ENCODE results near the gene KLHL33.

The KLHL33 gene

DNA sequence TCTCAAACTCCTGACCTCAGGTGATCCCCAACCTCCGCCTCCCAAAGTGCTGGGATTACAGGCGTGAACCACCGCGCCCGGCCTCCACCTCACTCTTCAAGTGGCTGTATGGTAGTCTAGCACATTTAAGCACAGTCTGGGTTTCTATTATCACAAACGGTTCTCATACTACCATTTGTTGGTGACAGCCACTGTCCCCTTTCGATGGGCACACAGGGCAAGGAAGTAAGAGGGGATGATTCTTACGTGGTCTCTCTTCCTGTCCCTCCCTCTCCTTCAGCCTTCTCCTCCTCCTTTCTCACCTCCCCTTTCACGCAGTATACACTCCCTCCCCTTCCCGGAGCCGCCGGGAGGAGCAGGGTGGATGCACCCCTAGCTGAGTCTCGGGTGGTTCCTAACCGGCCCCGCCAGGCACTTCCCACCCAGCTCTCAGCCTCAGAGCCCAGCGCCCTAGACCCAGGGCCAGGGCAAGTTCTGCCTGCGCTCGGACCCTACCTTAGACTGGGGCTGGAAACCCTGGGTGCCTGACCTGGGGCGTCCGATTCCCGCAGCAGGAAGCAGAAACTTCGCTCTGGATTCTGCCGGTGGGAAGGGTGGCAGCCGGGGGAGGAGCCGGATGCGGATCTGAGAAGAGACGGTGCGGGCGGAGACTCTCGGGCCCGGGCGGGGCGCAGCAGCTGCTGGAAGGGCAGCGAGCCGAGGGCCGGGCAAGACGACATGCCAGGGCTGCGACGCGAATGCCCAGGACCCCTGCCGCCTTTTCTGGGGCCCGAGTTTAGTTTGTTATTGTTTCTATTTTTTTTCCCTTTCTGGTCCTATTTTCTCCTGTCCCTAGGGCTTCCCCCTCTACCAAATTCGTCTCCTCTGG, 22.9 kb downstream of the KLHL33 start, which contains the start of gene TEP1:
Gene TEP1, minus strand, starts transcription at position 626 of the 868 bp plus-strand sequence. CDS start 5,062 bp downstream, outside the sequence.
- DNase-seq: peak; percentile 83 to 87

DNA sequence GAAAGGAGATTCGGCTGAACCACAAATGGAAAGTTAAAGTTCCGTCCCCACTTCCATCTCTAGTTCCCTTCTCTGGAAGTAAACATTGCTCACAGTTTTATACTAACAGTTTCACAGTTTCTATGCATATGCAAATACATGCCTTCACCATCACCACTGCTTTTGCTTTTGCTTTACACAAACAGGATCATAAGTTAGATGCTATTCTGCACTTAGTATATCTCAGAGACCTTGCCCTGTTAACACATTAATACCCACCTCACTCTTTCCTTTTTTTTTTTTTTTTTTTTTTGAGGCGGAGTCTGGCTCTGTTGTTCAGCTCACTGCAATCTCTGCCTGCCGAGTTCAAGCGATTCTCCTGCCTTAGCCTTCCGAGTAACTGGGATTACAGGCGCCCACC, 23.6 kb downstream of the KLHL33 start:
- no peak for DNase-seq

DNA sequence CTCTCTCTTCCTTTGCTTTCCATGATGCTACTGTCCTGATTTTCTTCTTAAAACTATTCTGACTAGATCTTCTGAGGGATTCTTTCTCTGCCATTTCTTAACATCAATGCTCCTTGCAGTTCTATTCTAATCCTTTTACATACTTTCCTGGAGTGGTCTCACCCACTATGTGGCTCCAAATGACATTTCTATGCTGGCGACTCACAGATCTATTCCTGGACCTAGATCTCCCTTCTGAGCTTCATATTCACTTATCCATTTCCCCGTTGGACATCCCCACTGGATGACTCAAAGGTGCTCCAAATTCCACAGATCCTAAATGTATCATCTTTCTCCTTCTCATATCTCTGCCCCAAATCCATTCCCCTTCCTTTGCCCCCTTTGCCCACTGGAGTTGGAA, 26.7 kb downstream of the KLHL33 start:
- no peak for DNase-seq

DNA sequence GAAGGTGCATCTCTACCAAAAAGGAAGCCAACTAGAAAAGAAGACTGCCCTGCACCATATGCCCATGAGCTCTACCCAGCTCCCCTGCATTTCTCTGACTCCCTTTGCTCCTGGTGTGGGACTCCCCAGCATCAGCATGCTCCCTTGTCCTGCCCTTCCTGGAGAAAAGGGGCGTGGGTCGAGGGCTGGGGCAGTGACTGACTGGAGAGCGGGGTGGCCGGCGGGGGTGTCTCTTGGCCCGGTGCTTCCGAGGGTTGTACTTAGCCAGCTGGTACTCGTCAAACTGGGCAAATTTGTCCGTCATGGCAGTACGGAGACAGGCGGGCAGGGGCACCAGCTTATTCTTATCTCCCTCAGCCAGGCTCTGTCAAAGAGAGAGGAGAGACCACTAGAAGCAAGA, 32.4 kb downstream of the KLHL33 start:
- no peak for DNase-seq

- DNase-seq: no peak
These were observed 34.9 kb downstream of the KLHL33 start for GRCh38 chr14:20400965-20401593.

DNA sequence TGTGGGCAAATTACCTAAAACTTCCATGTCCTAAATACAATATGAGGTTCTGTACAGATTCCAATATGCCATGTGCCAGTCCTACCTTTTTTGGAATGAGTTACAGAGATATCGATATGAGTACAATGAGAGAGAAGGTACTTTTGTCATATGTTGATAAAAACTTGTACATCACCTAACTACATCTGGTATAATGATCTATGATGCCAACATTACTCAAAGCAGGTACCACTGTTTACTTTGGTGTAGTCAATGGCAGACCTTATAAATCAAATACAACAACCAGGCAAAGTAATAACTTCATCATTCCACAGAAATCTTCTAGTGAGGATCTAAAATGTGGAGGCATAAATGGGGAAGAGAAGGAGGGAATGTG, 35.4 kb downstream of the KLHL33 start:
- no peak for DNase-seq

DNA sequence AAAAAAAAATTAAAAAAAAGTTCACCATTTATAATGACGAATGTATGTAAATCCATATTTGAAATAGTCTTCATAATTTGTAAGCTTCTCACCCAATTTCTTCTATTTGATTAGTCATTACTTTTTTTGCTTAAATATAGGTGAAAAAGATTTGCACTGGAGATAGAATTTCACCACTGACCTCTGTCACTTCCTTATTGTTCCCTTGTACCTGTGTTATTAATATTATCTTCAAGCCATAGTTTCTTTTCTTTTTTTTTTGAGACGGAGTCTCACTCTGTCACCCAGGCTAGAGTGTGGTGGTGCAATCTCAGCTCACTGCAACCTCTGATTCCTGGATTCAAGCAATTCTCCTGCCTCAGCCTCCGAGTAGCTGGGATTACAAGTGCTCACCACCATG, 38.5 kb downstream of the KLHL33 start:
- no peak for DNase-seq

DNA sequence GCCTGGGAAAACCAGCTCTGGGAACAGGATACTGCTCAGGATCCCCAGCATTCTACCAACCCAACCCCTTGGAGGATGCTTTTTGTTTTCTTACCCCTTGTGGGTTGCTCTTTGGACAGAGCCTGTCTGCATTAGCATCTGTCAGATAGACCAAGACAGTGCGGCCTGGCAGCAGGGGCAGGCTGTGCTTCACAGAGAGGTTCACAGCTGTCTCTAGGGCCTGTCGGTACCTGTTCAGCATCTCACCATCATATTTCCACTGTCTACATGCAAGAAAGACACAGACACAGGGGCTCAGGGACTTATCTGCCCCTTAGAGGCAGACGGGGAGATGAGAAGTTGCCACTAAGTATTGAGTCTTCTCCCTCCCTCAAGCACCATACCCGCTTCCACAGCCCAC, 44.5 kb downstream of the KLHL33 start:
- no peak for DNase-seq

- no peak for DNase-seq
These were observed 47.8 kb downstream of the KLHL33 start for GRCh38 chr14:20388159-20388558.

DNA sequence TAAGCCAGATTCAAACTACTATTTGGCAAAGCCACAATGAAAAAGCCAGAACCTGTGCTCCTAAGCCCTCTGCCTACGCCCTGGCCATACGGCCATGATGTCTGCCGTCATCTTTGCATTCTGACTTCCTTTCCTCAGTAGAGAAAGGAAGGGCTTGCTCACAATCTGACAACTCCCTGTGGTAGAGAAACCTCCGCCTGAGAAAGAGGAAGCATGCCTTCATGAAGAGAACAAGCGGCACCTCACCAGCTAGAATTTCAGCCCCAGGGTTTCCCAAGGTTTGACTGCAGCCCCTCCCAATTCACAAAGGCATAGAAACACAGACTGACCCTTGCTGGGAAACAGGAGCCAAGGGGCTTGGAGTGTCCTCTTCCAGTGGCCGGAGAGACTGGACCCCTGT, 48.4 kb downstream of the KLHL33 start:
- no peak for DNase-seq

GRCh38 chr14:20386276-20386855, 49.6 kb downstream of the KLHL33 start:
- DNase-seq: peak; percentile 97 to 98

- DNase-seq: no peak
These were observed 51.1 kb downstream of the KLHL33 start for GRCh38 chr14:20384886-20385285.

GRCh38 chr14:20384321-20384720, 51.6 kb downstream of the KLHL33 start:
- DNase-seq: no peak

DNA sequence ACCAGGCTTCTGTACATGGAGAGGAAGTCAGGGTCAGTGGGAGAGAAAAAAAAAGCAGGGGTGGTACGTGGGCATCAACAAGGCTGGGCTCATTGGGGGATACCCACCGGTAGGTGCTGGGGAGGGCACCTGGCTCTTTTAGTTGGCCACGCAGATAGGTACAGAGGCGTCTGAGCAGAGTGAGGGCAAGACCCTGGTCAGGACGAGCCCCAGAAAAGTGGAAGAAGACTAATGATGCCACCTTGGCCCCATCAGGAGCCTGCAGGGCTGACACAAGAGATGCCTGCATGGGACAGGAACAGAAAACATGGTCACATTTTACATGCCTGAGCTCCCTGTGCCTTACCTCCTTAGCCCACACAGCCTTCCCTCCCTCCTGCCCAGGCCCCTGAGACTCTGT, 52.3 kb downstream of the KLHL33 start:
- no peak for DNase-seq

DNA sequence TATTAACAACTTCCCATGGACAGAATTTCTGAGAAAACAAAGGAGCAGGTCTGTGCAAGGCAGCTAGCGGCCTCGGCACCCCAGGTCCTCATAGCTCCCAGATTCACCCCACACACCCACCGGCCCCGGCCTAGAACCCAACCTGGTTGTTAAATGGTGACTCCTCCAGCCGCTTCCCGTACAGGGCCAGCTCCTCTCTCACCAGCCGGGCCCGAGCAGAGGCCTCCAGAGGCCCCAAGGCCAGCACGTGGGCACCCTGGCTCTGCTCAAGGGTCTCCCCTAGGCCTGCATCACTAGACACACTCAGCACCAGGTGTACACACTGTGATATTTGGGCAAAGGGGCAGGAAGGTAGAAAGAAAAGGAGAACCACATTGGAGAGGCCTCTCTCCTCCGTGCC, 52.9 kb downstream of the KLHL33 start:
- no peak for DNase-seq

DNA sequence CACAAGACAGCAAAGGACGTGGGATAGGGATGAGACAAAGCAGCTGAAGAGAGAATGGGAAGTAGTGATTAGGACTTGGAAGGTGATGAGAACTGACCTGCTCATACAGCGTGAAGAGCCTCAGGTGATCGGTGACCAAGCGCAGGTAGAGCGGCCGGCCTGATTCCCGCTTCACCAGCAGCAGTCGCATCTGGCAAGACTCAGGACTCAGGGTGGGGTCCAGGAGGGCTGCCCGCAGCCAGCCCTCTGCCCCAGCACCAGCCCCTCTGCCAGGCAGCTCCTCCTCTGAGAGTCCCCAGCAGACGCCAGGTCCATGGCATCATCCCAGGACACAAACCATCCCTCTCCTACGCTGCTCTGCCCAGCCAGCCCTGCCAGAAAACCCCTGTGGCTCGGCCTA, 53.4 kb downstream of the KLHL33 start:
- no peak for DNase-seq

GRCh38 chr14:20381341-20381740, 54.6 kb downstream of the KLHL33 start:
- no peak for DNase-seq

DNA sequence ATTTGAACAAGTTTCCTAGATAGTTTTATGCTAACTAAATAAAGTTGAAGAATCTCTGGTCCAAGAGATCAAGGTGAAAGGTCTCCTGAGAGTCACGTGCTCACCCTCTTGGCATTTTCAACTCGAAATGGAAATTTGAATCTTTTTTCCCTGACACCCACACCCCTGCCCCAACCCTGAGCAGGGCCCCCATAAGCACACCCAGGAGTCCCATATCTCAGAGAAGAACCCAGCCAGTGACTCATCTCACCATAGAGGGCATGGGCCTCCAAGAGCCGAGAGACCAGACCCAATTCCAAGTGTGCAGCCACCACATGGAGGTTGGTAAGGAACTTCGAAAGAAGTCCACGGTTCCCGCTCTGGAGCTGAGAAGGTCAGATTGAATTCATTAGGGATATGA, 55.3 kb downstream of the KLHL33 start:
- no peak for DNase-seq

DNA sequence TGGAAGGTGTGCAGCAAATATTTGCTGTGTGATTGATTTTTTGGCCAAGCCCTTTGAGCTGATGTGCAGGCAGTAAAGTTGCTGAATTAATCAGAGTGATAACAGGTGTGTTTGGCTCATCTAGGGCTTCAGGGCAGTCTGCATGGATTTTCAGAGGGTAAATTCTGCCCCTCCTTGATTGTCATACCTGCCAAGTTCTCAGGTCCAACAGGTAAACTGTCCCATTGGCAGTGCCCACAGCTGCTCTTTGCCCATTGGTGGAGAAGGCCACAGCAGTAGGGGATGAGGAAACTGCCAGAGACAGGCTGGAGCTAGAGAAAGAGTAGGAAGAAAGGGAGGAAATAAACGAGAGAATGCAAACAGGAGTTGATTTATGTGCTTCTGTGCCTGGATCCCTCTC, 56.2 kb downstream of the KLHL33 start:
- DNase-seq: no peak

GRCh38 chr14:20377171-20377570, 58.8 kb downstream of the KLHL33 start:
- DNase-seq: no peak

GRCh38 chr14:20376071-20376588, 59.8 kb downstream of the KLHL33 start:
- no peak for DNase-seq

Measured in NCI-H524 (cell line).